GM12878 (cell line): ENCODE measurements around the gene PIWIL4. TPM values are rescaled to one million over a fixed set of nuclear protein-coding genes. Genes with fewer than 3 reads are reported as not detected.

ENCODE experiments used
- MYB ChIP-seq: fragments of 150-350 bp; IDR thresholded peaks from 2 replicates; pipeline ENCODE4 v1.6.1; 2014; ENCODE audit warnings: mild to moderate bottlenecking, low read depth, low read length, borderline replicate concordance
- polyA plus RNA-seq, 11 experiments: library from polyadenylated mRNA; depleted of rRNA in 4 of 11; unstranded in 6 of 11; stranded (reverse) in 5 of 11; fragments of >200 nt; fragmentation: Nextera tagmentation in 4 of 11; fragmentation: Illumina TruSeq in 1 of 11; extraction: Ambion mirVana in 4 of 11; extraction: Trizol in 1 of 11; gene quantifications; 1 replicate in 1 of 11; 2 replicates in 10 of 11; pipeline versions ENCODE4 v1.2.1 to v1.2.3, GENCODE V29; 2011 to 2016; ENCODE audit warnings: inconsistent platforms in 2 of 11, missing spikeins in 2 of 11, low read depth in 1 of 11
- total RNA-seq, 4 experiments: library from RNA; depleted of rRNA in 3 of 4; stranded (reverse); fragments of >200 nt in 3 of 4; fragmentation: Illumina TruSeq in 1 of 4; extraction: Trizol in 1 of 4; gene quantifications; 2 replicates each; pipeline versions ENCODE4 v1.2.1 to v1.2.3, GENCODE V29; 2013 to 2021
- TF ChIP-seq, protein P1 (sequence below): fragments of 150-350 bp; IDR thresholded peaks from 2 replicates; pipeline ENCODE4 v1.6.1; 2016; ENCODE audit warnings: low read depth, low read length
- TF ChIP-seq, protein P2 (sequence below), 3 experiments: IDR thresholded peaks in 2 of 3; conservative IDR thresholded peaks in 1 of 3; 2 replicates each; pipeline ENCODE4 v1.5.1; 2011; ENCODE audit warnings: low read depth in 3 of 3, low read length in 3 of 3, mild to moderate bottlenecking in 3 of 3, control low read depth in 2 of 3, moderate library complexity in 2 of 3, inconsistent platforms in 1 of 3, mixed read lengths in 1 of 3; ENCODE audit not compliant: control insufficient read depth in 2 of 3, insufficient read depth in 1 of 3; ENCODE audit errors: extremely low read depth in 1 of 3
- TF ChIP-seq, protein P3 (sequence below): IDR thresholded peaks from 2 replicates; pipeline ENCODE4 v1.6.1; 2012; ENCODE audit warnings: improper control_type of control experiment, low read depth, low read length; ENCODE audit not compliant: insufficient replicate concordance
- TF ChIP-seq, protein P4 (sequence below): fragments of 450-650 bp; formaldehyde crosslinking; IDR thresholded peaks from 2 replicates; pipeline ENCODE4 v1.4.0; 2020; ENCODE audit warnings: mild to moderate bottlenecking, moderate library complexity
- TF ChIP-seq, protein P5 (sequence below): fragments of 450-650 bp; IDR thresholded peaks from 2 replicates; pipeline ENCODE4 v1.6.1; 2017; ENCODE audit warnings: mild to moderate bottlenecking, moderate library complexity

The PIWIL4 gene
- total and polyA plus RNA-seq, 10 of the 15 experiments (the other 5 are each of a cell fraction or from before 2014, with no cell fraction given) = 0.23 to 13.3 (median 0.47) TPM

DNA sequence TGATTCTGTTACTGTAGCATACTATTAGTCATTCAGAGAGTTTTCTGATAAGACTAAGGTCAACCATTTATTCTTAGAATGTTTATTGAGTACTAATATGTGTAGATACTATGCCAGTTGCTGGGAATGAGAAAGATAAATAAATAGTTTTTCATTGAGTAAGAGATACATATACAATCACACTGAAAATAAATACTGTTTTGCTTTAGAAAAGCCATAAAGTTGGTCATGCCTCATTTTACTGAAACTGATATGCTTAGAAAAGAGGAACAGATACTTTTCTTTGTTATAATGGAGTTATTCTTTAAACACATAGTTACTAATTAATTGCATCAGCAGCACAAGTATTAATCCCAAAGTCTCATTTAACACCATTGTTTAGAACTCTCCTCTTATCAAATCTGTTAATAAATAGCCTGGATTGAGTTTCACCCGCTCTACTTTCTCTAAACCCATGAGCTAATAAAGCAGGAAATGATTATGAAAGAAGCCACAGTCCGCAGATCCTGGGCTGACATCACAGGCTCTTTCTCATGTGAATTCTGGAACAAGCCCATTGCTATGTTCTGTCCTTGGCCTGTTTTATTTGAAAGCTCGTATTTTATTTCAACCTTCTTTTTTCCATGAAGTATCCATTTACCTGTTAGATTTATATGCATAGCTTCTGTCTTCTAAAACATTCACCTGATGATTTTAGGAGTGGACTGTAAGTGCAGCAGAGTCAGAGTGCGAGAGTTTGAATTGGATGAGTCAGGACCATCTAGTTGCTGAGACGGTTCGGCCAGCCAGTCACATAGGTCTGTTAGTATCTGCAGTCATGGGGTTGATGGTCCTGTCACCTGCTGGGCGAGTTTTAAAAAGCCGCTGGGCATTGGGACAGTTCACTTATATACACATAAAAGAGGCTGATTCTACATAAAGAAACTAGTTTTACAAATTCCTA lies 35.5 kb downstream of the PIWIL4 start (continued):
- TF ChIP-seq, protein P1, sequence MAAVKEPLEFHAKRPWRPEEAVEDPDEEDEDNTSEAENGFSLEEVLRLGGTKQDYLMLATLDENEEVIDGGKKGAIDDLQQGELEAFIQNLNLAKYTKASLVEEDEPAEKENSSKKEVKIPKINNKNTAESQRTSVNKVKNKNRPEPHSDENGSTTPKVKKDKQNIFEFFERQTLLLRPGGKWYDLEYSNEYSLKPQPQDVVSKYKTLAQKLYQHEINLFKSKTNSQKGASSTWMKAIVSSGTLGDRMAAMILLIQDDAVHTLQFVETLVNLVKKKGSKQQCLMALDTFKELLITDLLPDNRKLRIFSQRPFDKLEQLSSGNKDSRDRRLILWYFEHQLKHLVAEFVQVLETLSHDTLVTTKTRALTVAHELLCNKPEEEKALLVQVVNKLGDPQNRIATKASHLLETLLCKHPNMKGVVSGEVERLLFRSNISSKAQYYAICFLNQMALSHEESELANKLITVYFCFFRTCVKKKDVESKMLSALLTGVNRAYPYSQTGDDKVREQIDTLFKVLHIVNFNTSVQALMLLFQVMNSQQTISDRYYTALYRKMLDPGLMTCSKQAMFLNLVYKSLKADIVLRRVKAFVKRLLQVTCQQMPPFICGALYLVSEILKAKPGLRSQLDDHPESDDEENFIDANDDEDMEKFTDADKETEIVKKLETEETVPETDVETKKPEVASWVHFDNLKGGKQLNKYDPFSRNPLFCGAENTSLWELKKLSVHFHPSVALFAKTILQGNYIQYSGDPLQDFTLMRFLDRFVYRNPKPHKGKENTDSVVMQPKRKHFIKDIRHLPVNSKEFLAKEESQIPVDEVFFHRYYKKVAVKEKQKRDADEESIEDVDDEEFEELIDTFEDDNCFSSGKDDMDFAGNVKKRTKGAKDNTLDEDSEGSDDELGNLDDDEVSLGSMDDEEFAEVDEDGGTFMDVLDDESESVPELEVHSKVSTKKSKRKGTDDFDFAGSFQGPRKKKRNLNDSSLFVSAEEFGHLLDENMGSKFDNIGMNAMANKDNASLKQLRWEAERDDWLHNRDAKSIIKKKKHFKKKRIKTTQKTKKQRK = no peak
- TF ChIP-seq, protein P2, sequence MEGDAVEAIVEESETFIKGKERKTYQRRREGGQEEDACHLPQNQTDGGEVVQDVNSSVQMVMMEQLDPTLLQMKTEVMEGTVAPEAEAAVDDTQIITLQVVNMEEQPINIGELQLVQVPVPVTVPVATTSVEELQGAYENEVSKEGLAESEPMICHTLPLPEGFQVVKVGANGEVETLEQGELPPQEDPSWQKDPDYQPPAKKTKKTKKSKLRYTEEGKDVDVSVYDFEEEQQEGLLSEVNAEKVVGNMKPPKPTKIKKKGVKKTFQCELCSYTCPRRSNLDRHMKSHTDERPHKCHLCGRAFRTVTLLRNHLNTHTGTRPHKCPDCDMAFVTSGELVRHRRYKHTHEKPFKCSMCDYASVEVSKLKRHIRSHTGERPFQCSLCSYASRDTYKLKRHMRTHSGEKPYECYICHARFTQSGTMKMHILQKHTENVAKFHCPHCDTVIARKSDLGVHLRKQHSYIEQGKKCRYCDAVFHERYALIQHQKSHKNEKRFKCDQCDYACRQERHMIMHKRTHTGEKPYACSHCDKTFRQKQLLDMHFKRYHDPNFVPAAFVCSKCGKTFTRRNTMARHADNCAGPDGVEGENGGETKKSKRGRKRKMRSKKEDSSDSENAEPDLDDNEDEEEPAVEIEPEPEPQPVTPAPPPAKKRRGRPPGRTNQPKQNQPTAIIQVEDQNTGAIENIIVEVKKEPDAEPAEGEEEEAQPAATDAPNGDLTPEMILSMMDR (IDR thresholded peaks at IDR 0.05 in 2 of 3, conservative IDR thresholded peaks at IDR 0.05 in 1 of 3; ENCODE audit: control insufficient read depth in 2 of 3, extremely low read depth in 1 of 3, insufficient read depth in 1 of 3, low read depth in 3 of 3, low read length in 3 of 3) = peak; percentile 58 to 66 (median 66)
- TF ChIP-seq, protein P3, sequence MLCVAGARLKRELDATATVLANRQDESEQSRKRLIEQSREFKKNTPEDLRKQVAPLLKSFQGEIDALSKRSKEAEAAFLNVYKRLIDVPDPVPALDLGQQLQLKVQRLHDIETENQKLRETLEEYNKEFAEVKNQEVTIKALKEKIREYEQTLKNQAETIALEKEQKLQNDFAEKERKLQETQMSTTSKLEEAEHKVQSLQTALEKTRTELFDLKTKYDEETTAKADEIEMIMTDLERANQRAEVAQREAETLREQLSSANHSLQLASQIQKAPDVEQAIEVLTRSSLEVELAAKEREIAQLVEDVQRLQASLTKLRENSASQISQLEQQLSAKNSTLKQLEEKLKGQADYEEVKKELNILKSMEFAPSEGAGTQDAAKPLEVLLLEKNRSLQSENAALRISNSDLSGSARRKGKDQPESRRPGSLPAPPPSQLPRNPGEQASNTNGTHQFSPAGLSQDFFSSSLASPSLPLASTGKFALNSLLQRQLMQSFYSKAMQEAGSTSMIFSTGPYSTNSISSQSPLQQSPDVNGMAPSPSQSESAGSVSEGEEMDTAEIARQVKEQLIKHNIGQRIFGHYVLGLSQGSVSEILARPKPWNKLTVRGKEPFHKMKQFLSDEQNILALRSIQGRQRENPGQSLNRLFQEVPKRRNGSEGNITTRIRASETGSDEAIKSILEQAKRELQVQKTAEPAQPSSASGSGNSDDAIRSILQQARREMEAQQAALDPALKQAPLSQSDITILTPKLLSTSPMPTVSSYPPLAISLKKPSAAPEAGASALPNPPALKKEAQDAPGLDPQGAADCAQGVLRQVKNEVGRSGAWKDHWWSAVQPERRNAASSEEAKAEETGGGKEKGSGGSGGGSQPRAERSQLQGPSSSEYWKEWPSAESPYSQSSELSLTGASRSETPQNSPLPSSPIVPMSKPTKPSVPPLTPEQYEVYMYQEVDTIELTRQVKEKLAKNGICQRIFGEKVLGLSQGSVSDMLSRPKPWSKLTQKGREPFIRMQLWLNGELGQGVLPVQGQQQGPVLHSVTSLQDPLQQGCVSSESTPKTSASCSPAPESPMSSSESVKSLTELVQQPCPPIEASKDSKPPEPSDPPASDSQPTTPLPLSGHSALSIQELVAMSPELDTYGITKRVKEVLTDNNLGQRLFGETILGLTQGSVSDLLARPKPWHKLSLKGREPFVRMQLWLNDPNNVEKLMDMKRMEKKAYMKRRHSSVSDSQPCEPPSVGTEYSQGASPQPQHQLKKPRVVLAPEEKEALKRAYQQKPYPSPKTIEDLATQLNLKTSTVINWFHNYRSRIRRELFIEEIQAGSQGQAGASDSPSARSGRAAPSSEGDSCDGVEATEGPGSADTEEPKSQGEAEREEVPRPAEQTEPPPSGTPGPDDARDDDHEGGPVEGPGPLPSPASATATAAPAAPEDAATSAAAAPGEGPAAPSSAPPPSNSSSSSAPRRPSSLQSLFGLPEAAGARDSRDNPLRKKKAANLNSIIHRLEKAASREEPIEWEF = peak; percentile 79
- TF ChIP-seq, protein P4, sequence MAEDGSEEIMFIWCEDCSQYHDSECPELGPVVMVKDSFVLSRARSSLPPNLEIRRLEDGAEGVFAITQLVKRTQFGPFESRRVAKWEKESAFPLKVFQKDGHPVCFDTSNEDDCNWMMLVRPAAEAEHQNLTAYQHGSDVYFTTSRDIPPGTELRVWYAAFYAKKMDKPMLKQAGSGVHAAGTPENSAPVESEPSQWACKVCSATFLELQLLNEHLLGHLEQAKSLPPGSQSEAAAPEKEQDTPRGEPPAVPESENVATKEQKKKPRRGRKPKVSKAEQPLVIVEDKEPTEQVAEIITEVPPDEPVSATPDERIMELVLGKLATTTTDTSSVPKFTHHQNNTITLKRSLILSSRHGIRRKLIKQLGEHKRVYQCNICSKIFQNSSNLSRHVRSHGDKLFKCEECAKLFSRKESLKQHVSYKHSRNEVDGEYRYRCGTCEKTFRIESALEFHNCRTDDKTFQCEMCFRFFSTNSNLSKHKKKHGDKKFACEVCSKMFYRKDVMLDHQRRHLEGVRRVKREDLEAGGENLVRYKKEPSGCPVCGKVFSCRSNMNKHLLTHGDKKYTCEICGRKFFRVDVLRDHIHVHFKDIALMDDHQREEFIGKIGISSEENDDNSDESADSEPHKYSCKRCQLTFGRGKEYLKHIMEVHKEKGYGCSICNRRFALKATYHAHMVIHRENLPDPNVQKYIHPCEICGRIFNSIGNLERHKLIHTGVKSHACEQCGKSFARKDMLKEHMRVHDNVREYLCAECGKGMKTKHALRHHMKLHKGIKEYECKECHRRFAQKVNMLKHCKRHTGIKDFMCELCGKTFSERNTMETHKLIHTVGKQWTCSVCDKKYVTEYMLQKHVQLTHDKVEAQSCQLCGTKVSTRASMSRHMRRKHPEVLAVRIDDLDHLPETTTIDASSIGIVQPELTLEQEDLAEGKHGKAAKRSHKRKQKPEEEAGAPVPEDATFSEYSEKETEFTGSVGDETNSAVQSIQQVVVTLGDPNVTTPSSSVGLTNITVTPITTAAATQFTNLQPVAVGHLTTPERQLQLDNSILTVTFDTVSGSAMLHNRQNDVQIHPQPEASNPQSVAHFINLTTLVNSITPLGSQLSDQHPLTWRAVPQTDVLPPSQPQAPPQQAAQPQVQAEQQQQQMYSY (CRISPR knock-in tag) = no peak
- TF ChIP-seq, protein P5, sequence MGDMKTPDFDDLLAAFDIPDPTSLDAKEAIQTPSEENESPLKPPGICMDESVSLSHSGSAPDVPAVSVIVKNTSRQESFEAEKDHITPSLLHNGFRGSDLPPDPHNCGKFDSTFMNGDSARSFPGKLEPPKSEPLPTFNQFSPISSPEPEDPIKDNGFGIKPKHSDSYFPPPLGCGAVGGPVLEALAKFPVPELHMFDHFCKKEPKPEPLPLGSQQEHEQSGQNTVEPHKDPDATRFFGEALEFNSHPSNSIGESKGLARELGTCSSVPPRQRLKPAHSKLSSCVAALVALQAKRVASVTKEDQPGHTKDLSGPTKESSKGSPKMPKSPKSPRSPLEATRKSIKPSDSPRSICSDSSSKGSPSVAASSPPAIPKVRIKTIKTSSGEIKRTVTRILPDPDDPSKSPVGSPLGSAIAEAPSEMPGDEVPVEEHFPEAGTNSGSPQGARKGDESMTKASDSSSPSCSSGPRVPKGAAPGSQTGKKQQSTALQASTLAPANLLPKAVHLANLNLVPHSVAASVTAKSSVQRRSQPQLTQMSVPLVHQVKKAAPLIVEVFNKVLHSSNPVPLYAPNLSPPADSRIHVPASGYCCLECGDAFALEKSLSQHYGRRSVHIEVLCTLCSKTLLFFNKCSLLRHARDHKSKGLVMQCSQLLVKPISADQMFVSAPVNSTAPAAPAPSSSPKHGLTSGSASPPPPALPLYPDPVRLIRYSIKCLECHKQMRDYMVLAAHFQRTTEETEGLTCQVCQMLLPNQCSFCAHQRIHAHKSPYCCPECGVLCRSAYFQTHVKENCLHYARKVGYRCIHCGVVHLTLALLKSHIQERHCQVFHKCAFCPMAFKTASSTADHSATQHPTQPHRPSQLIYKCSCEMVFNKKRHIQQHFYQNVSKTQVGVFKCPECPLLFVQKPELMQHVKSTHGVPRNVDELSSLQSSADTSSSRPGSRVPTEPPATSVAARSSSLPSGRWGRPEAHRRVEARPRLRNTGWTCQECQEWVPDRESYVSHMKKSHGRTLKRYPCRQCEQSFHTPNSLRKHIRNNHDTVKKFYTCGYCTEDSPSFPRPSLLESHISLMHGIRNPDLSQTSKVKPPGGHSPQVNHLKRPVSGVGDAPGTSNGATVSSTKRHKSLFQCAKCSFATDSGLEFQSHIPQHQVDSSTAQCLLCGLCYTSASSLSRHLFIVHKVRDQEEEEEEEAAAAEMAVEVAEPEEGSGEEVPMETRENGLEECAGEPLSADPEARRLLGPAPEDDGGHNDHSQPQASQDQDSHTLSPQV = peak; percentile 71
- no peak for TF ChIP-seq MYB
